Activated CD4-positive, alpha-beta T cell treated with anti-CD3 and anti-CD28 coated beads for 4 hours (primary cell): ENCODE data around the gene ANKRD11.

Experiments used
- DNase-seq, 2 donors: peaks; one replicate each; pipeline ENCODE4 v3.0.0-alpha.2; 2020

The ANKRD11 gene

DNA sequence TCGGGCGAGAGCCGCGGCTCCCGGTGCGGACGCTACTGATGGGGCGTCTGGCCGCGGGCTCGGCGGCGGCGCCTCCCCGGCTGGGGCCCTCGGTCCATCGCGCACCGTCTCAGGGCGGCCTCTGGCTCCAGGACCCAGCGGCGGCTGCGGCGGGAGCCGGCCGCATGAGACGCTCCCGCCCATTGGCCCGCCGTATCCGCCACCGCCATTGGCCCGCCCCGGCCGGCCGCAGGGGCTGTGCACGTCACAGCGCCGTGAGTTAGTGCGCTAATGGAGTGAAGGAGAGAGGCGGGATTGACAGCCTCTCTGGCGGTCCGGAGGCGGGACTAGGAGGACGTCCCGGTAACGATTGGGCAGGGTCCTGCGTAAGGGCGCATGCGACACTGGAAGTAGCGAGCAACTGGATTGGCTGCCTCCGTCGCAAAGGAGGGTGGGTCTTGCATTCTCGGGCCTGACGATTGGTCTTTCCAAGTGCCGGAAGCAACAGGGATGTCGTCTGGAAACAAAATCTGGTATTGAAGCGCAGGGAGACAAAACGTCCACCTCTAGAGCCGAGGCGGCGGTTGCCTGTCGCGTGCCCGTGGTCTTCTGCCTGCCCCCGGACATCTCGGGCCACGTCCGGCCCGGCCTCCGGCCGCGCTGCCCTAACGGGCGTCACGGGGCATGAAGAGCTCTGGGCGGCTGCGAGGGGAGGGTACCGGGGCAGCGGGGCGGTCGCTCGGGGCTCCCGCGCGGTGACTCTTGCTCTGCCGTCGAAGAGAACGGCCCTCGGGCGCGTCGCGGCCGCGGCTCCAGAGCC is at the start of gene ANKRD11:
ANKRD11 (minus strand) TSS at position 123 of the 799 bp plus-strand sequence. CDS start 173,542 bp downstream, outside the sequence.
- DNase-seq, result peak; percentile 97 to 99

DNA sequence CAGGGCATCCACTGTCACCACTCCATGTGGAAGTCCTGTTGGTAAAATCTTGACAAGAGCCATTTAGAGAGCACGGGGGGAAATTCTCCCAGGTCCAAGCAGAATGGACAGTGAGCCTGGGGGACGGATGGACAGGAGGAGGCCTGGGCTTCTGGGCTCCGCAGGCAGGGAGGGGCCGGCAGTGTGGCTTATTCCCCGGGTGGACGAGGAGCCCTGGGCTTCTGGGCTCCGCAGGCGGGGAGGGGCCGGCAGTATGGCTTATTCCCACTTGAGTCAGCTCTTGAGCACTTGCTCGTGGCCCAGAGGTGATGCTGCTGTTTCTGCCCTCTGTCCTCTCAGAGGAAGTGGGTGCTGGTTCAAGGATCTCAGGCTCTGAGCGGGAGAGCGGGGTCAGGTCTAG is 47.9 kb upstream of the ANKRD11 start:
- DNase-seq, result no peak

DNA sequence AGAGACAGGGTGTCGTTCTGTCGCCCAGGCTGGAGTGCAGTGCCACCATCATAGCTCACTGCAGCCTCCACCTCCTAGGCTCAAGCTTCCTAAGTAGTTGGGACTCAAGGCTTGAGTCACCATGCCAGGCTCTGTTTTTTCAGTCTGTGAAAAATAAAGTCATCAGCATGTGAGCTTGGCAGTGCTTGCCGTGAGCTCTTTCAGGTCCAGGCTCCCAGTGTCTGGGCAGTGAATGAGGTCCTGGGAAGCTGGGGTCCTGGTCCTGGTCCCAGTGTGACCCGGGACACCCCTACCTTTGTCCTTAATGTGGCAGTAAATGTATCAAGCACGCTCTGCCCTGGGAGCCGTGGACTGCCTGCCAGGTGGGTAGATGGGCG is 47.2 kb upstream of the ANKRD11 start:
- DNase-seq, result no peak

DNA sequence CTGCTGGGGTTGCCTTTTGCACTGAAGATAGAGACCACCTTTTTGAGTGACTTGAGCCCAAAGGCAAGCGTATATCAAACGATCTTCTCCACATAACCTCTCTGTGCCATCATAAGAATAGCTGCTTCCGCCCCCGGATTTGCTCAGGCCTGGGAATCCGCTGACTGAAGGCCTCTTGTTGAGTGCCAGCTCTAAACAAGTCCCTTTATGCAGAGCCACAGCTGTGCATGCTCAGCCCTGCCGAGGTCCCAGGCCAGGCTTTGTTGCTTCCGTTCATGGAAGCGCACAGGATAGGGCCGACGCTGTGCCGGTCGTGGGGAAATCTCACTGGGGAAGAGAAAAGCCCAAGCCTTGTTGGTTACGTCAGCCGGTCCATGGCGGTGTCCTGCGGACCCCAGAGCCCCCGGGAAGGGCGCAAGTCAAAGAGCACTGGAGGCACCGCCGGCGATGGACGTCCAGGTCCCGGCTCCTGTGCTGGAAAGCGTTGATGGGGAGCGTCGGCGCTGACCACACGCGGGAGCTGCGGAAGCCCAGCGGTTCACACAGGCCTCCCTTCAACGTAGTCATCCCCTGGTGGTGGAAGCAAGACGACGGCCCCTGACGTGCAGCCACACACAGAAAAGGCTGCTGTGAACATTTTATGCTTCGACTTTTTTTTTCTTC is 46.7 kb upstream of the ANKRD11 start:
- no peak for DNase-seq

DNA sequence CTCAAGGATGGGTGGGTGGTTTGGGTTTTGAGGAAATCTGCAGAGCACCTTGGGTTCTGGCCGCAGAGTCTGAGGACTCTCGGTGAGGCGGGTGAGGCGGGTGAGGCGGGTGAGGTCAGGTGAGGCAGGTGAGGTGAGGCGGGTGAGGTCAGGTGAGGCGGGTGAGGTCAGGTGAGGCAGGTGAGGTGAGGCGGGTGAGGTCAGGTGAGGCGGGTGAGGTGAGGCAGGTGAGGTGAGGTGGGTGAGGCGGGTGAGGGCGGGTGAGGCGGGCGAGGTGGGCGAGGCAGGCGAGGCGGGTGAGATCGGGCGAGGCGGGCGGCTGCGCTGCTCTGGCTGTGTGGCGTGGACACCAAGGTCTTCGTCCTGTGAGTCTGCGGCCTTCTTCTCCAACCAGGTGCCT is 46.0 kb upstream of the ANKRD11 start:
- DNase-seq, result no peak

DNA sequence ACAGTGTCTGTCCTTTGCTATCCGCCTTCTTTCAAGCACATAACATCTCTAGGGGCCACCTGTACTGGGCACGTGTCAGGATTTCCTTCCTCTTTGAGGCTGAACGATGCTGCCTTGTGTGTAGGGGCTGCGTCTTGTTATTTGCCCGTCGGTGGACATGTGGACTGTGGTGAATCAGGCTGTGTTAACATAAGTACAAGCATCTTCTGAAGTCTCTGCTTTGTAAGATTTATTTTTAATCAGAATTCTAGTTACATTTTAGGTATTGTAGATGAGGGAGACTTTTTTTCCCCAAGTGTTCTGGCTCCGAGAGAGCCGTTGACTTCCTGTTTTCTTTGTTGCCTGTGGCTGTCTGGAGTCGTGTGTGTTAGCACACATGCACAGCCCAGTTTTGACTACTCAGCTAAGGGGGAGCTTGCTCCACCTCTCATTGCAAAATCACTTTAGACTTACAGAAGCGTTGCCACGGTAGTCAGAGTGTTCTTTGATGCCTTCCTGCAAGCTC is 43.9 kb upstream of the ANKRD11 start:
- peak; percentile 19 to 22 for DNase-seq

DNA sequence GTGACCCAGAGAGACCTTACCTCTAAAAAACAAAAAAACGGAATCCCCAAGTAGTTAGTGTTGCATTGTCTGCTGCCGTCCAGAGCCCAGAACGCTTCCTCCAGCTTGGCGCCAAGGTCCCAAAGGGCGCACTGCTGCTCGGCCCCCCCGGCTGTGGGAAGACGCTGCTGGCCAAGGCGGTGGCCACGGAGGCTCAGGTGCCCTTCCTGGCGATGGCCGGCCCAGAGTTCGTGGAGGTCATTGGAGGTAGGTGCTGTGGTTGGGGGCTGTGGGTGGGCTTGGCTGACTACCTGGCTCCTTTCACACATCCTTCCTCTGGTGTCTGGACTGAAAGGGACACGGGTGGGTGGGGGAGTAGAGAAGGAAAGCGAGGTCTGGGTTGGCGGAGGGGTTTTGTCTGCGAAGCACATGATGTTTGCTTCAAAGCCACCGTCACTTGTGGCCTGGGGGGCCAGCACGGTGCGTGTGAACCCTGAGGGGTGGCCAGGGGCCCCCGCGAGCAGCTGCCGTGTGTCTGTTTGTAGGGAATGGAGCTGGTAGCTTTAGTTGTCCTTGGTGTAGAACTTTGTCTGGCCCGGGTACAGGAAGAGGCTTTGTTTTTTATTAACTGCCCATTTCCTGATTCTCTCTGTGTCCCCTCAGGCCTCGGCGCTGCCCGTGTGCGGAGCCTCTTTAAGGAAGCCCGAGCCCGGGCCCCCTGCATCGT is 41.6 kb upstream of the ANKRD11 start:
- no peak for DNase-seq

DNA sequence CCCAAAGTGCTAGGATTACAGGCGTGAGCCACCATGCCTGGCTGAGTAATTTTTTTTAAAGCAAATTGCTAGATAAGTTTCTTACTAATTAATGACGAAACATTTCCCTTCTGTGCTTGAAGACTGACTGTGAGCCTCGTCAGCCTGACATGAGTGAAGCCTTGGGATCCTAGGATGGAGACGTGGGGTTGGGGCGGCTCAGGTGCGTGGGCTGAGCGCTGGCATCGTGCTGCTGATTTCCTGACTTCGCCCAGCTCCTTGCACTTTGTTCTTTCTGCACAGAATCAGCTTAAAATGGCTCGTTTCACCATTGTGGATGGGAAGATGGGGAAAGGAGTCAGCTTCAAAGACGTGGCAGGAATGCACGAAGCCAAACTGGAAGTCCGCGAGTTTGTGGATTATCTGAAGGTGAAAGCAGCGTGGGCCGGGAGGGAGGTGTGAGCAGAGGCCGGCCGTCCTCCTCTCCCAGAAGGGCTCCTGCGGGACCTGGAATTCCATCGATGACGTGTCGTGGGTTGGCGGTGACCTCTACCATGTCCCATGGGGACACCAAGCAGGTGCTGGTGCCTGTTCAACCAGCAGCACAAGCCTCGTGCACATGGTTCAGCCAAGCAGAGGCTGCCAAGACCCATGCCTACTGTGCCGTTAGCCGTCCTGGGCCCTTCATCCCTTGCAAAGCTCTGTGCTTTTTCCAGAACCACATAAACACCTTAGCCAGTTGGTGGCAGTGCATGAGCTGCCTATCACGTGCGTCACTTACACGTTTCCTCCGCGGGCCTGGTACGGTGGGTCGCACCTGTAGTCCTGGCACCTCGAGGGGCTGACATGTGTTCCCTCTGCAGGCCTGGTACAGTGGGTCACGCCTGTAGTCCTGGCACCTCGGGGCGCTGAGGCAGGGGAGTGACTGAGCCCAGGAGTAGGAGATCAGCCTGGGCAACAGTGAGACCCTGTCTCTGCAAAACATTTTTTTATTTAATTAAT is 40.3 kb upstream of the ANKRD11 start:
- DNase-seq, result no peak

DNA sequence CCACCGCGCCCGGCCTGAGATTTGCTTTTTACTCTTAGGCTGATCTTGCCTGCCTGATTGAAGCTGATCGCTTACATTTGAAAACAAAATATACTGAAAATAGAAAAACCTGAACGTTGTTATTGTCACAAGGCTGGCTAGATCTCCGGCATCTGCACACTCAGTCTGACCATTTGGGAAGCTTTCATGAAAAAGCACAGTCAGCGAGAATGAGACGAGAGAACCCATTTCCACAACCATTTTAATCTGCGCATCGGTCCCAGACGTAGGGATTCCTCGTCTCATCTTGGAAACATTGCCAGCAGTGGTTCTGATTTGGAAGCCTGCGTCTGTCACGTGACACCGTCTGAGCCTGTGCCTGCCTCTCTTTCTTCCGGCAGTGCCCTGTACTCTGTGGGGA is 38.7 kb upstream of the ANKRD11 start:
- no peak for DNase-seq

DNA sequence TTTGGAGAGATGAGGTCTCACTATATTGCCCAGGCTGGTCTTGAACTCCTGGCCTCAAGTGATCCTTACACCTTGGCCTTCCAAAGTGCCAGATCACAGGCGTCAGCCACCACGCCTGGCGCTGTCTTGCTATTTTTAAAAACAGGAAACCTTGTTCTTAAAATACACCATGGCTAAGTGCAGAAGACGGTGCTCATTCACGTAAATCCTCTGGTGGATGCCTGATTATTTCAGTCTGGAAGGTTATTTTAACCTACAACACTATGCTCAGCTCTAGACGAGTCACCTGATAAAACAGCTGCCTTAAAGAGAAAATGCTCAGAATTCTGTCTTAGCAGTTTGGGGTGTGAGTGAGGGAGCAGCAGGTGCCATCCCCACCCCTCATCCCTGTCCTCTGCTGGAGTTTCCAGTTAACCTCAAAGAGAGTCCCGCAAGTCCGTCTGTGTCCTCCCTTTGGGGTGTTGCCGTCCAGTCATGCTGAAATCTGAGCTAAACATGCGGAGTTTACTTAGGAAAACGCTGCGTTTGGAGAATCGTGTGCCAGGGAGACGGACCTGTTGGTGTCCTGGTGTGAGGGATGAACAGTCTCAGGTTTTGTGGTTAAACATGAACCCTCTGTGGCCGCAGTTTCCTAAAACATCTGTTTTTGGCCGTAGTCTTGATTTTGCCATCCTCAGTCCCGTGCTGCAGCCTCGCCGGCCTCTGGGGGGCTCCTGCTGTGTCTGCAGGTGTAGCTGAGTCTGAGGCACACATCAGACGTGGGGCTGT is 35.0 kb upstream of the ANKRD11 start:
- DNase-seq, result no peak

DNA sequence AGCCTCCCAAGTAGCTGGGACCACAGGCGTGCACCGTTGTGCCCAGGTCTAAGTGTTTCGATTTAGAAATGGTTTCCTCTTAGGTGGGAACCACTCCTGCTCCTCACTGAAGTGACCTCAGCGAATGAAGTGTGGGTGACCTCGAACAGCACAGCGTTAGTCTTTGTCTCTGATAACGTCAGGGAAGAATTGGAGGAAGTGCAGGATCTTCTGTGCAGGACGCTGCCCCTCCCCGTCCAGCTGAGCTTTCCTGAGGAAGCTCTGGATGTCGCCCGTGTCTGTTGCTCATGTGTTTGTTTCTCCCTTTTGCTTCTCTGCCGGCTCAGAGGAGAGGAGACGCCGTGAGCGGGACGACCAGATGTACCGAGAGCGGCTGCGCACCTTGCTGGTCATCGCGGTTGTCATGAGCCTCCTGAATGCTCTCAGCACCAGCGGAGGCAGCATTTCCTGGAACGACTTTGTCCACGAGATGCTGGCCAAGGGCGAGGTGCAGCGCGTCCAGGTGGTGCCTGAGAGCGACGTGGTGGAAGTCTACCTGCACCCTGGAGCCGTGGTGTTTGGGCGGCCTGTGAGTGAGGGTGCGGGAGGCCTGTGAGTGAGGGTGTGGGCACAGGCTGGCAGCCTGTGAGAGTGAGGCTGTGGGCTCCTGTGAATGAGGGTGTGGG is 33.5 kb upstream of the ANKRD11 start:
- no peak for DNase-seq

DNA sequence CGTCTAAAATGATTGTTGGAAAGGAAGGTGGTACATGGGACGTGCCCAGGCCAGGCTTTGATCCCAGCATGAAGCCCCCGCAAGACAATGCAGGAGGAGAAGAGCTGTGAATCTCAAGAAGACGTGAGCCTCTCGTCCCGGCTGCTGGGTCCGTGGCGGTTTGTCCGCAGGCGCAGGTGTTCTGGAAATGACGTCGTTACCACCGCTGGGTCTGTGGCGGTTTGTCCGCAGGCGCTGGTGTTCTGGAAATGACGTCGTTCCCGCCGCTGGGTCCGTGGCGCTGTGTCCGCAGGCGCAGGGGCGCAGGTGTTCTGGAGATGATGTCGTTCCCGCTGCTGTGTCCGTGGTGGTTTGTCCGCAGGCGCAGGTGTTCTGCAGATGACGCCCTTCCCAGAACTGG is 31.9 kb upstream of the ANKRD11 start:
- DNase-seq, result no peak

DNA sequence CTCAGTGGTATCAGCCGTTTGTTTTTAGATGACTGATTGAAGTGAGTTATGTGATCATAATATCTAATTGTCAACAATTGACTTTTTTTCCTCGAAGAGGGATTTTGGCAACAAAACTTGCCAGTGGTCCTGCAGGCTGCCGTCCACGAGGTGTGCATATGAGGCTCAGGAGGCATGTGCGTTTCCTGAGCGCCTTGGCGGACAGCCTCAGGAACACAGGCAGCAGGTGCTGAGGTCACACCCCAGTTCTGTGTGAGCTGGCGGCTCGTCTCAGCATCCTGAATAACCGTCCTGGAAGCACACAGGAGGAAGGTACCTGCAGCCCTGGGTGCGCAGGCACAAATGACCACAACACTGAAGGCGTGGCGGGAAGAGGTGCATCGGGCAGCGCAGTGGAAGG is 29.5 kb upstream of the ANKRD11 start:
- DNase-seq, result no peak

DNA sequence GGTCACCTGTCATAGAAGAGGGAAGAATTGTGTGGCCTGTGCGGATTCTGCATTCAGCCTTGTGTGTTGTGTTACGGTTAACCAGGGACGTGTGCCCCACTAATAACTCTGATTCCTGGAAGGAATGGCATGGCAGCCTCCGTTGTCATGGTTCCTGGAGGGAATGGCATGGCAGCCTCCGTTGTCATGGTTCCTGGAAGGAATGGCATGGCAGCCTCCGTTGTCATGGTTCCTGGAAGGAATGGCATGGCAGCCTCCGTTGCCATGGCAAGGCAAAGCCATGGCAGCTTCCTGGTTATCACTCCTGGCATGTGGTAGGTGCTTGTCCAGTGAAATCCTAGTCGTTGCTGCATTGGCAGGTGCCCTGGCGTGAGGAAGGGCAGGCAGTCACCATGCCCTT is 26.8 kb upstream of the ANKRD11 start:
- DNase-seq, result no peak

DNA sequence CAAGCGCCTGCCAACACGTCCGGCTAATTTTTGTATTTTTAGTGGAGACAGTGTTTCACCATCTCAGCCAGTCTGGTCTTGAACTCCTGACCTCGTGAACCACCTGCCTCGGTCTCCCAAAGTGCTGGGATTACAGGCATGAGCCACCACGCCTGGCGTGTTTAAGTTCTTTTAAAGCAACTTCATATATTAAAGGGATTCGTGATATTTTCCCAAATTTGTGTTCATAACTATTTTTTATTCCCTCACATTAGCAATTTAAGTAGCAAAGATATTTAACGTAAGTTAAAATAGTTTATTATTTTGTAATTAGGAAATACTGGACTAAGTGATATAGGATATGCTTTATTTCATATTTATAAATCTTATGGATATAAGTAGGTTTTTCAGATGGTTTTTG is 22.1 kb upstream of the ANKRD11 start:
- no peak for DNase-seq

DNA sequence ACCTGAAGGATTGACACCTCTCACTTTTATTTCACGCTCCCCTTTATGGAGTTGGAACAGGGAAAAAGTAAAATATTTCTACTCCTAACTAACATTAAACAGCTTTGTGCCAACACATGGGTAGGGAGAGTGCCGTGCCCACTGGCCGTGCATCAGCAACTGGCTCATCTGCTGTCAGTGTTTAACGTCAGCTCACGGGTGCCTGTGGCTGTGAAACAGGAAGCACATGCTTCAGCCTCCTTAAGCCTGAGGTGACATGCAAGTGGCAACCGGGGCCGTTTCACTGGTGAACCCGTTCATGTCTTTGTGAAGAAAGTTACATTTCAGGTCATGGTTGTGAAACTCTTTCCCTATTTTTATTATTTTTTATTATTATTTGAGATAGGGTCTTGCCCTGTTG is 21.0 kb upstream of the ANKRD11 start:
- DNase-seq, result no peak

DNA sequence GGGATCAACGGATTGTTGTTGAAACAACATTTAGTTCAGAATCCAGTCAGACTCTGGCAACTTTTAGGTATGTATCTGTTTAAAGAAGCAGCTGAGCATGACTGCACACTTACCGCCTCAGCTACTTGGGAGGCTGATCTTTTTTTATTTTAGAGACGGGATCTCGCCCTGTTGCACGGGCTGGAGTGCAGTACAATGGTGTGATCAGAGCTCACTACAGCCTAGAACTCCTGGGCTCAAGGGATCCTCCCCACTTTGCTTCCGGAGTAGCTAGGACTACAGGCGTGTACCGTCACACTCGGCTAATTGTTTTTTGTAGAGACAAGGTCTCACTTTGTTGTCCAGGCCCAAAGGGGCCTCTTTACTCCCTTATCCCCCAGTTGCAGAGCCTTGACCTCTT is 20.2 kb upstream of the ANKRD11 start:
- DNase-seq, result no peak

DNA sequence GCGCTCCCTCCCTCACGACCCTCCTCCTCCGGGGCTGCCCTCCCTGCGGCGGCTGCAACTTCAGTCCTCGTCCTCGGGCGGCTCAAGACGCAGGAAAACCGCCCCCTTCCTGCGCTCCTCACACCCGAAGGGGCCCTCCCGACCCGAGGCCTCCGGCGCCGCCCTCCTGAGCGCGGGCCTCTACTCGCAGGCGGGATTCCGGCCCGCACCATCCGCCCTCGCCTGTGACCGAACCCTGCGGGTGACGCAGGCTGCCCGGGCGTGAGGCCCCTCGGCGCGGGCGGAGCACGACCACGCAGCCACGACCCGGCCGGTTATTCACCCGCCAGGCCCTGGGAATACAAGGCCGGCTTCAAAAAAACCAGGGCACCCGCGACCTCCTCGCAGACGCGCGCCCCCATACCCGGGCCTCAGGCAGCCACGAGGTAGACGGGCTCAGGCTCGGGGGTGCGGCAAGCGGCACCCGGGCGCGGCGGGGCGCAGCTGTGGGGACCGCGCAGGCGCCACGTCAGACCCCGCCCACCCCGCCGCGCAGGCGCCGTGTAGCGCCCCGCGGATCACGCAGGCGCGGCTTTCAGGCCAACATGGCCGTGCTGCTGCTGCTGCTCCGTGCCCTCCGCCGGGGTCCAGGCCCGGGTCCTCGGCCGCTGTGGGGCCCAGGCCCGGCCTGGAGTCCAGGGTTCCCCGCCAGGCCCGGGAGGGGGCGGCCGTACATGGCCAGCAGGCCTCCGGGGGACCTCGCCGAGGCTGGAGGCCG is 17.7 kb upstream of the ANKRD11 start, which contains the start of gene SPG7:
SPG7 (plus strand) TSS at position 570 of the 757 bp plus-strand sequence; CDS start at position 585, 15 bp downstream.
- peak; percentile 87 to 89 for DNase-seq

DNA sequence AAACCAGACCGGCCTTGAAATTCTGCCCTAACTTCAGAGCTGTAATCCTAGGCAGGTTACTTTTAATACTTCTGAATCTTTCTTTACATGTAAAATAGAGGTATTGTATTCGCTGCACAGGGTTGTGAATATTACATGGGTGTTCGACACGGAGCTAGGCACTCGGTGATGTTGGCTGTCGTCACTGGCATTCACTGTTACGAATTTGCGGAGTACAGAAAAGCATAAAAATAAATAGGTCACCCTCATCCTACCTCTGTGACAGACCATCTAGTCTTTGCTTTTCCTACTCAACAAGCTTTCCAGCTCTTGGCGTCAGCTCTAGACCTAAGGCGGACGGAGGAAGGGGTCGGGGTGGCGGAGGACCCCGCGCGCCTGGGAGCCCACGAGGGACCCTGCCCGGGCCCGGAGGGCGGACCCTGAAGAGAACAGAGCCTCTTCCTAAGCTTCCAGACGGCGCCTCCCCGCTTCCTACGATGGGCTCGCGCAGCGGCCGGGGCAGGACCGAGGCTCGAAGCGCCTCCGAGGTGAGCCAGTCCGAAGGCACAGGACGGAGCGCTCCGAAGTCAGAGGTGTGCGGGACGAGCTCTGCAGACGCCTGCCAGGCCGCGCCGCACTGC is 17.0 kb upstream of the ANKRD11 start:
- peak in 1 of 2 donors; percentile 11 for DNase-seq

DNA sequence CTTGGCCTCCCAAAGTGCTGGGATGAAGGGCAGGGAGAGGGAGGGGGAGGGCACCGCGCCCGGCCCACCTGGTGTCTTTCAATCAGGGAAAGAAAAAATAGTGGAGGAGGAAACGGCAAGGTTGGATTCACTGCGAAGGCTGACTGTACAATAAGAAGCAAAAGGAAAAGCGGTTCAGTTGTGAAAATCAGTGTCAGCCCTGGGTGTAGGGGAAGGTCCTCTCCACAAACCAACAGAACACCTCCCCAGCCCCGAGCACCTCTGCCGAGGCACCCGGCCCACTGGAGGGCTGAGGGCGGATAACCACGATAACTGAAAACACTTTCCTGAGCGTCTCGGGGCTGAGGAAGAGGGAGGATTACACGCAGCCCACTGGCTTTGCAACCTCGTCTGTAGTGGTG is 16.4 kb upstream of the ANKRD11 start:
- peak; percentile 9 to 20 for DNase-seq
